Mesenchymal stem cell (in vitro differentiated cells and primary cell): ENCODE results near the gene NOC4L.

Source experiments
- DNase-seq: peaks from one replicate; pipeline ENCODE4 v3.0.0-alpha.2; 2013
- H2AFZ ChIP-seq: one replicate; pipeline ENCODE4 v1.6.1; 2013; ENCODE audit warnings: low read depth, mild to moderate bottlenecking, control low read depth, inconsistent platforms, low read length, moderate library complexity
- H2AK5ac ChIP-seq: 2 replicates; pipeline ENCODE4 v1.6.1; 2013; ENCODE audit warnings: low read length, moderate library complexity, mild to moderate bottlenecking, inconsistent platforms; ENCODE audit not compliant: severe bottlenecking
- H2BK120ac ChIP-seq: one replicate; pipeline ENCODE4 v1.6.1; 2013; ENCODE audit warnings: low read depth, mild to moderate bottlenecking, inconsistent platforms, low read length, moderate library complexity
- H2BK12ac ChIP-seq, 2 experiments: one replicate each; pipeline ENCODE4 v1.6.1; 2013; ENCODE audit warnings: inconsistent platforms in 2 of 2, low read length in 2 of 2, mild to moderate bottlenecking in 2 of 2, moderate library complexity in 2 of 2, control low read depth in 1 of 2
- H2BK15ac ChIP-seq: one replicate; pipeline ENCODE4 v1.6.1; 2013; ENCODE audit warnings: mild to moderate bottlenecking, low read depth, inconsistent platforms; ENCODE audit not compliant: poor library complexity, severe bottlenecking
- H2BK5ac ChIP-seq: 2 replicates; pipeline ENCODE4 v1.6.1; 2013; ENCODE audit warnings: low read depth, mild to moderate bottlenecking, low read length, control low read depth, inconsistent platforms; ENCODE audit not compliant: poor library complexity, severe bottlenecking
- H3K14ac ChIP-seq, 2 experiments: one replicate each; pipeline ENCODE4 v1.6.1; 2013; ENCODE audit warnings: inconsistent platforms in 2 of 2, low read length in 2 of 2, control low read depth in 1 of 2, mild to moderate bottlenecking in 1 of 2, moderate library complexity in 1 of 2
- H3K18ac ChIP-seq, 2 experiments: one replicate each; pipeline ENCODE4 v1.6.1; 2013; ENCODE audit warnings: inconsistent platforms in 2 of 2, low read length in 2 of 2, control low read depth in 1 of 2, low read depth in 1 of 2, mild to moderate bottlenecking in 1 of 2
- H3K23ac ChIP-seq, 2 experiments: one replicate each; pipeline ENCODE4 v1.6.1; 2013; ENCODE audit warnings: inconsistent platforms in 2 of 2, low read length in 2 of 2, mild to moderate bottlenecking in 2 of 2, moderate library complexity in 2 of 2, control low read depth in 1 of 2
- H3K27ac ChIP-seq: 2 replicates; pipeline ENCODE4 v1.5.1; 2013; ENCODE audit warnings: mild to moderate bottlenecking, moderate library complexity, low read length, control low read depth, inconsistent platforms; ENCODE audit not compliant: poor library complexity, severe bottlenecking
- H3K27me3 ChIP-seq, 2 experiments: 2 replicates each; pipeline versions ENCODE4 v1.6.1 to v1.7.0; 2013; ENCODE audit warnings: low read length in 2 of 2, mild to moderate bottlenecking in 2 of 2, moderate library complexity in 2 of 2, control low read depth in 1 of 2, inconsistent platforms in 1 of 2; ENCODE audit not compliant: control insufficient read depth in 1 of 2, insufficient read depth in 1 of 2
- H3K36me3 ChIP-seq, 2 experiments: 2 replicates each; pipeline versions ENCODE4 v1.6.1 to v1.7.0; 2013; ENCODE audit warnings: low read length in 2 of 2, control low read depth in 1 of 2, inconsistent platforms in 1 of 2, low read depth in 1 of 2, mild to moderate bottlenecking in 1 of 2; ENCODE audit not compliant: insufficient read depth in 2 of 2, control insufficient read depth in 1 of 2
- H3K4ac ChIP-seq, 2 experiments: one replicate each; pipeline ENCODE4 v1.6.1; 2013; ENCODE audit warnings: inconsistent platforms in 2 of 2, low read length in 2 of 2, mild to moderate bottlenecking in 2 of 2, moderate library complexity in 2 of 2, control low read depth in 1 of 2, low read depth in 1 of 2
- H3K4me1 ChIP-seq: 2 replicates; pipeline ENCODE4 v1.6.1; 2013; ENCODE audit warnings: low read depth, low read length, control low read depth; ENCODE audit not compliant: control insufficient read depth, insufficient read depth
- H3K4me2 ChIP-seq: 2 replicates; pipeline ENCODE4 v1.6.1; 2013; ENCODE audit warnings: low read length, mild to moderate bottlenecking, inconsistent platforms; ENCODE audit not compliant: poor library complexity, severe bottlenecking
- H3K4me3 ChIP-seq, 2 experiments: 2 replicates each; pipeline versions ENCODE4 v1.5.1 to v1.7.0; 2013; ENCODE audit warnings: low read length in 2 of 2, mild to moderate bottlenecking in 2 of 2, control low read depth in 1 of 2, low read depth in 1 of 2; ENCODE audit not compliant: insufficient read depth in 1 of 2
- H3K79me1 ChIP-seq: replicated peaks from 2 replicates; pipeline ENCODE4 v1.6.1; 2013; ENCODE audit warnings: mild to moderate bottlenecking, control low read depth, low read length, inconsistent platforms; ENCODE audit not compliant: poor library complexity, severe bottlenecking
- H3K9ac ChIP-seq: 2 replicates; pipeline ENCODE4 v1.7.0; 2013; ENCODE audit warnings: mild to moderate bottlenecking, low read length, moderate library complexity
- H3K9me3 ChIP-seq: 2 replicates; pipeline ENCODE4 v1.7.0; 2013; ENCODE audit warnings: mild to moderate bottlenecking, low read length; ENCODE audit not compliant: control insufficient read depth
- H4K8ac ChIP-seq: one replicate; pipeline ENCODE4 v1.6.1; 2013; ENCODE audit warnings: inconsistent platforms, mild to moderate bottlenecking, low read length, moderate library complexity
- H4K91ac ChIP-seq: one replicate; pipeline ENCODE4 v1.6.1; 2013; ENCODE audit warnings: mild to moderate bottlenecking, low read length, inconsistent platforms
- WGBS: methylation state at CpG from one replicate; pipeline ENCODE4 v1.1.7; 2013; ENCODE audit warnings: mixed read lengths; 5-methylcytosine and 5-hydroxymethylcytosine counted together

NOC4L gene

GRCh38 chr12:132163041-132163910 is 19.0 kb downstream of the NOC4L start:
- Histone ChIP-seq H3K4me3 (peak overlapping the region in 1 of 2 experiments; percentile 63), H3K14ac (no peak overlapping the region), H2AFZ (no peak overlapping the region), H3K79me1 (no peaks in the 10 kb centered on the region), H3K9ac (peak overlapping the region; percentile 51), H2BK15ac (no peak overlapping the region), H3K27me3 (peaks cover 0 to 61% of the 10 kb centered on the region in 2 experiments), H2BK12ac (no peak overlapping the region), H3K4ac (no peak overlapping the region), H2BK120ac (no peak overlapping the region), H3K23ac (peak overlapping the region in 1 of 2 experiments; percentile 14), H3K36me3 (peaks cover 1 to 10% of the 10 kb centered on the region in 2 experiments), H4K91ac (peak overlapping the region; percentile 59), H2BK5ac (no peak overlapping the region), H3K4me2 (no peak overlapping the region), H4K8ac (peak overlapping the region; percentile 55), H3K27ac (no peak overlapping the region), H3K9me3 (no peaks in the 10 kb centered on the region), H2AK5ac (no peak overlapping the region), H3K4me1 (peaks cover 2% of the 10 kb centered on the region), H3K18ac (no peak overlapping the region)
- 75% methylated on average over 26 of the region's 26 CpGs for WGBS
- no peak for DNase-seq

GRCh38 chr12:132163911-132164288 is 19.6 kb downstream of the NOC4L start:
- Histone ChIP-seq H4K8ac (no peak overlapping the region), H3K79me1 (no peaks in the 10 kb centered on the region), H3K36me3 (peaks cover 0 to 6% of the 10 kb centered on the region in 2 experiments), H4K91ac (no peak overlapping the region), H3K4me1 (peaks cover 2% of the 10 kb centered on the region), H2BK12ac (no peak overlapping the region), H3K18ac (no peak overlapping the region), H3K4me3 (no peak overlapping the region), H2AK5ac (no peak overlapping the region), H3K9ac (no peak overlapping the region), H3K27me3 (peaks cover 0 to 62% of the 10 kb centered on the region in 2 experiments), H3K9me3 (no peaks in the 10 kb centered on the region), H2BK120ac (no peak overlapping the region), H3K4me2 (no peak overlapping the region), H3K14ac (no peak overlapping the region), H3K23ac (no peak overlapping the region), H3K4ac (no peak overlapping the region), H2BK5ac (no peak overlapping the region), H3K27ac (no peak overlapping the region), H2BK15ac (no peak overlapping the region), H2AFZ (no peak overlapping the region)
- no peak for DNase-seq
- 77% methylated on average over 11 of the region's 11 CpGs for whole genome bisulfite sequencing

GRCh38 chr12:132164426-132164825 is 20.2 kb downstream of the NOC4L start:
- Histone ChIP-seq H2BK120ac (no peak overlapping the region), H2AK5ac (no peak overlapping the region), H3K14ac (no peak overlapping the region), H4K8ac (no peak overlapping the region), H3K4me1 (peaks cover 2% of the 10 kb centered on the region), H3K4me2 (no peak overlapping the region), H3K18ac (no peak overlapping the region), H2AFZ (no peak overlapping the region), H4K91ac (no peak overlapping the region), H3K36me3 (peaks cover 0 to under 1% of the 10 kb centered on the region in 2 experiments), H3K9me3 (no peaks in the 10 kb centered on the region), H3K4ac (no peak overlapping the region), H3K27me3 (peaks cover 0 to 63% of the 10 kb centered on the region in 2 experiments), H3K79me1 (no peaks in the 10 kb centered on the region), H3K23ac (no peak overlapping the region), H2BK12ac (no peak overlapping the region), H3K9ac (no peak overlapping the region), H2BK5ac (no peak overlapping the region), H2BK15ac (no peak overlapping the region), H3K27ac (no peak overlapping the region), H3K4me3 (no peak overlapping the region)
- WGBS: 85% methylated on average over 5 of the region's 7 CpGs
- no peak for DNase-seq

GRCh38 chr12:132165584-132165983 is 21.3 kb downstream of the NOC4L start:
- Histone ChIP-seq H4K8ac (no peak overlapping the region), H2BK15ac (no peak overlapping the region), H3K4me3 (no peak overlapping the region), H2BK120ac (no peak overlapping the region), H3K27me3 (peaks cover 0 to 63% of the 10 kb centered on the region in 2 experiments), H2BK5ac (no peak overlapping the region), H2BK12ac (no peak overlapping the region), H3K23ac (no peak overlapping the region), H3K14ac (no peak overlapping the region), H3K4me2 (no peak overlapping the region), H4K91ac (no peak overlapping the region), H3K4me1 (peaks cover 4% of the 10 kb centered on the region), H3K9me3 (no peaks in the 10 kb centered on the region), H3K9ac (no peak overlapping the region), H3K4ac (no peak overlapping the region), H3K36me3 (peaks cover 0 to 2% of the 10 kb centered on the region in 2 experiments), H3K79me1 (no peaks in the 10 kb centered on the region), H3K27ac (no peak overlapping the region), H2AK5ac (no peak overlapping the region), H3K18ac (no peak overlapping the region), H2AFZ (no peak overlapping the region)
- no peak for DNase-seq
- WGBS: 93% methylated on average over 6 of the region's 6 CpGs
